ENCODE results near the gene PRKCB.

Gene PRKCB

DNA sequence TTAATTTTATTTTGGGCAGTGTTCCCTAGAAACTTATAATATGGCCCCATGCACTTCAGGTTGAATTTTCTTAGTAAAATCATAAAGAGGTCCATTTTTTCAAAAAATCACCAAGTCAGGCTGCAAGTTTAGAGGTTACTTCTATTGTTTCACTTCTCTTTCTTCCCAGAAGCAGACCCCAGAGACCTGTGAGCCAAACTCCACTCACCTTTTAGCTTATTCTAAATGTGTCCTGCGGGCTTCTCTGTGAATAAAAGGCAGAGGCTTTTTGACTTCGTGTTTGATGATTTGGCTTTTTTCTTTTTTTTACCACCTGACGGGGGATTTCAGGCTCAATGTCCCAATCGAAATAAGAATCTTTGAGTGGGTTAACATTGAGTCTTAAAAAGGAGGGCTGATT lies 7.4 kb downstream of the PRKCB start:
- no peak for DNase-seq
- no peaks in the 10 kb centered on the region for H3K9me3 Mint-ChIP-seq
- TF ChIP-seq, protein P1, sequence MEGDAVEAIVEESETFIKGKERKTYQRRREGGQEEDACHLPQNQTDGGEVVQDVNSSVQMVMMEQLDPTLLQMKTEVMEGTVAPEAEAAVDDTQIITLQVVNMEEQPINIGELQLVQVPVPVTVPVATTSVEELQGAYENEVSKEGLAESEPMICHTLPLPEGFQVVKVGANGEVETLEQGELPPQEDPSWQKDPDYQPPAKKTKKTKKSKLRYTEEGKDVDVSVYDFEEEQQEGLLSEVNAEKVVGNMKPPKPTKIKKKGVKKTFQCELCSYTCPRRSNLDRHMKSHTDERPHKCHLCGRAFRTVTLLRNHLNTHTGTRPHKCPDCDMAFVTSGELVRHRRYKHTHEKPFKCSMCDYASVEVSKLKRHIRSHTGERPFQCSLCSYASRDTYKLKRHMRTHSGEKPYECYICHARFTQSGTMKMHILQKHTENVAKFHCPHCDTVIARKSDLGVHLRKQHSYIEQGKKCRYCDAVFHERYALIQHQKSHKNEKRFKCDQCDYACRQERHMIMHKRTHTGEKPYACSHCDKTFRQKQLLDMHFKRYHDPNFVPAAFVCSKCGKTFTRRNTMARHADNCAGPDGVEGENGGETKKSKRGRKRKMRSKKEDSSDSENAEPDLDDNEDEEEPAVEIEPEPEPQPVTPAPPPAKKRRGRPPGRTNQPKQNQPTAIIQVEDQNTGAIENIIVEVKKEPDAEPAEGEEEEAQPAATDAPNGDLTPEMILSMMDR (IDR thresholded peaks at IDR 0.05): no peak
- peaks cover 10% of the 10 kb centered on the region for H3K4me1 Mint-ChIP-seq
- peaks cover 73% of the 10 kb centered on the region for H3K27me3 Mint-ChIP-seq (ENCODE audit: low read depth, poor library complexity)
- no peak overlapping the region for H3K4me3 Mint-ChIP-seq
- H3K27ac Mint-ChIP-seq: no peak overlapping the region
- no peaks in the 10 kb centered on the region for H3K36me3 Mint-ChIP-seq (ENCODE audit: low read depth)

DNA sequence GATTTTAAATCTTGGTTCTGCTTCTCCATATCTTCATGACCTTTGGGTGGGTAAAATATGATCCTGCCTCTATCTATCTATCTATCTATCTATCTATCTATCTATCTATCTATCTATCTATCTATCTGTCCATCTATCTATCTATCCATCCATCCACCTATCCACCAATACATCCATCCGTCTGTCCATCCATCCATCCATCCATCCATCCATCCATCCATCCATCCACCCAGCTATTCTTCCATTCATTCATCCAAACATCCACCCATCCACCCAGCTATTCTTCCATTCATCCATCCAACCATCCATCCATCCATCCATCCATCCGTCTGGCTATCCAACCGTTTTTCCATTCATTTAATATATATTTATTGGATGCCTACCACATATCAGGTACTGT lies 11.5 kb downstream of the PRKCB start:
- TF ChIP-seq, protein P1 (IDR thresholded peaks at IDR 0.05): no peak
- no peaks in the 10 kb centered on the region for H3K4me1 Mint-ChIP-seq

DNA sequence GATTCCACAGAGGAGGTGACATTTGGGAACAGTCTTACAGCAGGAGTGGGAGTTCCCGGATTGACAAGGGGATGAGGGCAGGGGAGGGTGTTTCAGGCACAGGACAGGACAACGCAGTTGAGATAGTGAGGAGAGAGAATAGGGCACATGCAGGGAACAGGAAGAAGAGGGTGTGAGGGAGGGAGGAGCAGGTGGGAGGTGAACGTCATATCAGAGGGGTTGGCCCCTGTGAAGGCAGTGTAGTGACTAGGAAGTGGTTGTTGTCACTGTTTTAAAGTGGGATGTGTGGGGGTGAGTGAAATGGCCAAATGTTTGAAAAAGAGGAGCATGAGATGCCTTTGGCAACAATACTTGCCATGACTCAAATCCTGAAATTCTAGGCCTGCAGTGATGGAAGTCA lies 12.2 kb downstream of the PRKCB start:
- Mint-ChIP-seq H3K27me3 (ENCODE audit: low read depth, poor library complexity) (peaks cover 39% of the 10 kb centered on the region), H3K9me3 (peaks cover 8% of the 10 kb centered on the region), H3K4me1 (no peaks in the 10 kb centered on the region), H3K27ac (no peak overlapping the region), H3K36me3 (ENCODE audit: low read depth) (no peaks in the 10 kb centered on the region), H3K4me3 (no peak overlapping the region)
- TF ChIP-seq, protein P1 (IDR thresholded peaks at IDR 0.05): no peak
- no peak for DNase-seq

More for the DNA sequence above, 11.5 kb downstream of the PRKCB start:
- Mint-ChIP-seq H3K36me3 (ENCODE audit: low read depth) (no peaks in the 10 kb centered on the region), H3K4me3 (no peak overlapping the region), H3K27me3 (ENCODE audit: low read depth, poor library complexity) (peaks cover 42% of the 10 kb centered on the region), H3K27ac (no peak overlapping the region), H3K9me3 (peaks cover 8% of the 10 kb centered on the region)
- no peak for DNase-seq

DNA sequence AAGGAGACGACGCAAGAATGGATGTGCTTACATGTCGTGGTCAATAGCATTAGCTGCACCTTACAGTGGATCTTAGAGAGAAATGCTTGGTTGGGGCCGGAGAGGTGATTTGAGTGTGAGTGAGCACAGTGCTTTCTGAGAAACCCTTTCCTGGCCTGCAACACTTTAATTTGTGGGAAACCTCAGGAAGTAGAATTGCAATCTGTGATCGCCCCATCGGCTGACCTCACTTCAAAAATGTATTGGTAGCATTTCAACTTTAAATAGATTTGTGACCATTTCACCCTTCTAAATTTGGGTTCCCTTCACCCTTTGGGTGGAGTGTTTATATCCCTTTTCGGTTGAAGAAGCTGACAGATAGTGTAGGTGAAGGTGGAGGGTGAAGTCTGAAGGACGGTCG lies 13.2 kb downstream of the PRKCB start:
- Mint-ChIP-seq H3K36me3 (ENCODE audit: low read depth) (no peaks in the 10 kb centered on the region), H3K9me3 (peaks cover 8% of the 10 kb centered on the region), H3K27me3 (ENCODE audit: low read depth, poor library complexity) (peaks cover 38% of the 10 kb centered on the region), H3K4me1 (no peaks in the 10 kb centered on the region), H3K27ac (no peak overlapping the region), H3K4me3 (no peak overlapping the region)
- TF ChIP-seq, protein P1 (IDR thresholded peaks at IDR 0.05): no peak
- no peak for DNase-seq

DNA sequence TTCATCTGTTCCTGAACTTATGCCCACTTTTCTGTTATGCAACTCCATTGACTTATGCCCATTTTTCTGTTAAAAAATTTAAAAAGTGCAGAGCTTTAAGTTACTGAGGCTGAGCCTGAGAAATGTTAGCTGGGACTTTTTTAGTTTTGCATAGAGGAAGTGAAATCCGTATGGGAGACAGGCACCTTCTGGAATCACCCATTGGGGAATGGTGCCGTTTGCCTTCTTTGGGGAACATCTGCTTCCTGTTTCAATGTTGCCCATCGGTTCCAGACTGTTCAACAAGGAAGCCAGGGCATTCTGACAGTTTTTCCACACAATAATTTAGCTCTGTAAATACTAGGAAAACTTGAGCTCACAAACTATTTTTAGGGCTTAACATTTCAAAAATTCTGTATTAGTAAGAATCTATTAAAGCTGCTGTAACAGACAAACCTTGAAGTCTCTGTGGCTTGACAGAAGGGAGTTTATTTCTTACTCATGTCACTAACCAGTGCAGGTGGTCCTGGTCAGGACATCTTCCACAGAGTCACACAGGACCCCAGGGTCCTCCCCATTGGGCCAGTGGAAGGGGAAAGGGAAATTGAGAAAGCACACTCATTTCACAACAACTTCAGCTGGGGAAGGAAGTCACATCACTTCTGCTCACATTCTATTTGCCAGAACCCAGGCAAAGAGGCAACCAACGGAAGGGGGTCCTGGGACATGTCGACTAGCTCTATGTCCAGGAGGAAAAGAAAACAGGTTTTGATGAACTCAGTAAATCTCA lies 17.2 kb downstream of the PRKCB start:
- no peak for DNase-seq
- TF ChIP-seq, protein P1 (IDR thresholded peaks at IDR 0.05): no peak
- no peaks in the 10 kb centered on the region for H3K36me3 Mint-ChIP-seq (ENCODE audit: low read depth)
- H3K4me1 Mint-ChIP-seq: peaks cover 5% of the 10 kb centered on the region
- peaks cover 30% of the 10 kb centered on the region for H3K27me3 Mint-ChIP-seq (ENCODE audit: low read depth, poor library complexity)
- peaks cover 8% of the 10 kb centered on the region for H3K9me3 Mint-ChIP-seq
- no peak overlapping the region for H3K27ac Mint-ChIP-seq
- no peak overlapping the region for H3K4me3 Mint-ChIP-seq

DNA sequence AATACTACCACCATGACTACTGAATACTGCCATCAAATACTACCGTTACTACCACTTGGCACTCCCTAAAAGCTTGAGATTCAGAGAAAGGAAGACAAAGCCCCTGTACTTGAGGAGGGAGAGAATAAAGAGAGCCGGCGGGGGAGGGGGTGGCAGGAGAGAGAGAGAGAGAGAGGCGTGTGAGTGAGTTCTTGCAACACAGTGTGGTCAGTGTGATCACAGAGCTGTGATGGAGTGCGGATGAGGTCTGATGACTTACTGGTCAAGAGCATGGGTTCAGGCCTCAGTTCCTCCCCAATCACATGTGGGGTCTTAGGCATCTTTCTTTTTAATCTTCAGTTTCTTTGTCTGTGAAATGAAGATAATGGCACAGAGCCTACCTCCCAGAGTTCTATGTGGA lies 19.2 kb downstream of the PRKCB start:
- H3K36me3 Mint-ChIP-seq (ENCODE audit: low read depth): no peaks in the 10 kb centered on the region
- peaks cover 5% of the 10 kb centered on the region for H3K4me1 Mint-ChIP-seq
- no peak overlapping the region for H3K27ac Mint-ChIP-seq
- DNase-seq: no peak
- H3K9me3 Mint-ChIP-seq: peaks cover 8% of the 10 kb centered on the region
- TF ChIP-seq, protein P1 (IDR thresholded peaks at IDR 0.05): no peak
- no peak overlapping the region for H3K4me3 Mint-ChIP-seq
- peaks cover 44% of the 10 kb centered on the region for H3K27me3 Mint-ChIP-seq (ENCODE audit: low read depth, poor library complexity)
